ENCODE results near the gene TXNDC5. TPM values are rescaled to one million over a fixed set of nuclear protein-coding genes. Genes with fewer than 3 reads are reported as not detected.

The TXNDC5 gene
- polyA plus RNA-seq, 2 of the 4 experiments (the other 2 are of a cell fraction) = 115 to 134 TPM

- CTCF ChIA-PET = no interaction called here
- whole genome bisulfite sequencing (ENCODE audit: missing lambda C conversion rate) = 93% methylated on average over 15 of the region's 15 CpGs
- no peaks in the 10 kb centered on the region for H3K9me3 ChIP-seq
Measured at GRCh38 chr6:7891078-7891872, 19.3 kb downstream of the TXNDC5 start.

GRCh38 chr6:7888587-7889357 is 21.8 kb downstream of the TXNDC5 start:
- ATAC-seq (no peak), DNase-seq (ENCODE audit: low read depth in 1 of 2, low spot score in 1 of 2) (no peak), FAIRE-seq (no peak)
- Histone ChIP-seq H3K9me3 (no peaks in the 10 kb centered on the region), H3K27ac (no peak overlapping the region), H3K4me1 (no peaks in the 10 kb centered on the region), H3K4me3 (no peak overlapping the region), H3K4me2 (no peak overlapping the region)
- 93% methylated on average over 22 of the region's 25 CpGs for WGBS (ENCODE audit: missing lambda C conversion rate)
- CTCF ChIA-PET = interaction anchor here (1.0 to 1.3 kb wide), 2 partner anchors 107 to 166 kb away, joined by 3 to 4 read pairs; no protein-coding TSS in a partner anchor
- POLR2A ChIA-PET = no interaction called here
- no peak for TF ChIP-seq E2F6 (IDR thresholded peaks at IDR 0.05; ENCODE audit: borderline replicate concordance, low read depth)
- TF ChIP-seq HMGXB4 (CRISPR knock-in tag; IDR thresholded peaks at IDR 0.05; ENCODE audit: borderline replicate concordance) = no peak

More at GRCh38 chr6:7891078-7891872, 19.3 kb downstream of the TXNDC5 start:
- Histone ChIP-seq H3K4me1 (no peaks in the 10 kb centered on the region), H3K4me3 (no peak overlapping the region), H3K4me2 (no peak overlapping the region), H3K27ac (no peak overlapping the region)
- TF ChIP-seq CTCF (IDR thresholded peaks at IDR 0.05) (no peak), SMC3 (IDR thresholded peaks at IDR 0.05) (no peak), REST (IDR thresholded peaks at IDR 0.05) (no peak), ZFP36 (IDR thresholded peaks at IDR 0.05; ENCODE audit: borderline replicate concordance, partially characterized antibody) (no peak), TFCP2L1 (CRISPR knock-in tag; IDR thresholded peaks at IDR 0.05) (no peak)
- DNase-seq (ENCODE audit: low read depth in 1 of 2, low spot score in 1 of 2) = no peak
- no peak for FAIRE-seq
- POLR2A ChIA-PET = no interaction called here
- ATAC-seq = no peak

GRCh38 chr6:7887278-7887991 is 23.2 kb downstream of the TXNDC5 start:
- FAIRE-seq (no peak), ATAC-seq (0 out of 6 replicates have a peak, but pooled peaks of 1 of the 2 experiments have one; percentile 11), DNase-seq (ENCODE audit: low read depth in 1 of 2, low spot score in 1 of 2) (no peak)
- WGBS (ENCODE audit: missing lambda C conversion rate) = 97% methylated on average over 20 of the region's 21 CpGs
- CTCF ChIA-PET = interaction anchor here (1.3 kb wide), 1 partner anchor 12 kb away, joined by 4 read pairs; no protein-coding TSS in a partner anchor
- POLR2A ChIA-PET = no interaction called here
- Histone ChIP-seq H3K4me2 (no peak overlapping the region), H3K4me3 (no peak overlapping the region), H3K4me1 (peaks cover 5% of the 10 kb centered on the region; the same call in 1 of the 3 replicates), H3K27ac (no peak overlapping the region), H3K9me3 (no peaks in the 10 kb centered on the region)
- no peak for TF ChIP-seq GATA3 (IDR thresholded peaks at IDR 0.05; ENCODE audit: borderline replicate concordance)
- no peak for TF ChIP-seq PBX3 (IDR thresholded peaks at IDR 0.05)

Measured in A549 (cell line).